Fibroblast of skin of scalp (primary cell): Measurements from ENCODE around the gene DLD. TPM values are rescaled to one million over a fixed set of nuclear protein-coding genes. Genes with fewer than 3 reads are reported as not detected.
"Not testable (repeated sequence)": the region's sequence is repeated elsewhere in the genome, so short reads cannot be mapped to it uniquely, and the experiment has no call there.

Experiments
- DNase-seq: peaks from one replicate; pipeline ENCODE4 v3.0.0-alpha.2; 2013
- polyA plus RNA-seq, 2 experiments: library from polyadenylated mRNA; unstranded; fragments of 120-200 nt; gene quantifications; one replicate each; pipeline ENCODE4 v1.2.1, GENCODE V29; 2013; ENCODE audit not compliant: insufficient read length in 2 of 2

The DLD gene, protein sequence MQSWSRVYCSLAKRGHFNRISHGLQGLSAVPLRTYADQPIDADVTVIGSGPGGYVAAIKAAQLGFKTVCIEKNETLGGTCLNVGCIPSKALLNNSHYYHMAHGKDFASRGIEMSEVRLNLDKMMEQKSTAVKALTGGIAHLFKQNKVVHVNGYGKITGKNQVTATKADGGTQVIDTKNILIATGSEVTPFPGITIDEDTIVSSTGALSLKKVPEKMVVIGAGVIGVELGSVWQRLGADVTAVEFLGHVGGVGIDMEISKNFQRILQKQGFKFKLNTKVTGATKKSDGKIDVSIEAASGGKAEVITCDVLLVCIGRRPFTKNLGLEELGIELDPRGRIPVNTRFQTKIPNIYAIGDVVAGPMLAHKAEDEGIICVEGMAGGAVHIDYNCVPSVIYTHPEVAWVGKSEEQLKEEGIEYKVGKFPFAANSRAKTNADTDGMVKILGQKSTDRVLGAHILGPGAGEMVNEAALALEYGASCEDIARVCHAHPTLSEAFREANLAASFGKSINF
- polyA plus RNA-seq (2013, experiment 1 of 2; ENCODE audit: insufficient read length): 66.3 TPM
- 74.4 TPM for polyA plus RNA-seq (2013, experiment 2 of 2; ENCODE audit: insufficient read length)

- peak; percentile 92 for DNase-seq
Measured at GRCh38 chr7:107890962-107891635, at the start of gene DLD. Gene DLD (plus strand): TSS chr7:107891183. CDS start chr7:107891251, 68 bp downstream.

DNA sequence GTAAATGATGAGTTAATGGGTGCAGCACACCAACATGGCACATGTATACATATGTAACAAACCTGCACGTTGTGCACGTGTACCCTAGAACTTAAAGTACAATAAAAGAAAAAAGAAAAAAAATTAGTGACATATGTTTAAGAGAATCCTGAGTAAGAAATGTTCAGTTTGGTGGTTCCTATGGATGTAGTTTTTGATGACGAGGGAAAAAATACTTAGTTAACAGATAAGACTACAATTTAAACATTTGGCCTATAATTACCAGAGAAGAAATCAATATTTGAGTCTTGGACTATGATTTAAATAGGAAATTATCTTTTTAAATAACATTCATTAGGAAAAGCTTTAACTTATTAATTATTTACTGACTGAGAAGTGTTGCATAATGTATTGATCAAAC lies 48.8 kb upstream of the DLD start:
- DNase-seq: no peak

GRCh38 chr7:107843184-107843583 lies 47.8 kb upstream of the DLD start:
- no peak for DNase-seq

- DNase-seq: no peak
Measured at GRCh38 chr7:107846324-107846723, 44.7 kb upstream of the DLD start.

GRCh38 chr7:107847168-107847835 lies 43.7 kb upstream of the DLD start:
- no peak for DNase-seq

DNA sequence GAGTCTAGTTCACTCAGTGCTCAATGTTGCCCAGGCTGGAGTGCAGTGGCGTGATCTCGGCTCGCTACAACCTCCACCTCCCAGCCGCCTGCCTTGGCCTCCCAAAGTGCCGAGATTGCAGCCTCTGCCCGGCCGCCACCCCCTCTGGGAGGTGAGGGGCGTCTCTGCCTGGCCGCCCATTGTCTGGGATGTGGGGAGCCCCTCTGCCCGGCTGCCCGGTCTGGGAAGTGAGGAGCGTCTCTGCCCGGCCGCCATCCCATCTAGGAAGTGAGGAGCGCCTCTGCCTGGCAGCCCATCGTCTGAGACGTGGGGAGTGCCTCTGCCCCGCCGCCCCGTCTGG lies 43.2 kb upstream of the DLD start:
- not testable (repeated sequence) for DNase-seq

DNA sequence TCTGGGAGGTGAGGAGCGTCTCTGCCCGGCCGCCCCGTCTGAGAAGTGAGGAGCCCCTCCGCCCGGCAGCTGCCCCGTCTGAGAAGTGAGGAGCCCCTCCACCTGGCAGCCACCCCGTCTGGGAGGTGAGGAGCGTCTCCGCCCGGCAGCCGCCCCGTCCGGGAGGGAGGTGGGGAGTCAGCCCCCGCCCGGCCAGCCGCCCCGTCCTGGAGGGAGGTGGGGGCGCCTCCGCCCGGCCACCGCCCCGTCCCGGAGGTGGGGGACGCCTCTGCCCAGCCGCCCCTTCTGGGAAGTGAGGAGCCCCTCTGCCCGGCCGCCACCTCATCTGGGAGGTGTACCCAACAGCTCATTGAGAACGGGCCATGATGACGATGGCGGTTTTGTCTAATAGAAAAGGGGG lies 42.8 kb upstream of the DLD start:
- DNase-seq: not testable (repeated sequence)

DNA sequence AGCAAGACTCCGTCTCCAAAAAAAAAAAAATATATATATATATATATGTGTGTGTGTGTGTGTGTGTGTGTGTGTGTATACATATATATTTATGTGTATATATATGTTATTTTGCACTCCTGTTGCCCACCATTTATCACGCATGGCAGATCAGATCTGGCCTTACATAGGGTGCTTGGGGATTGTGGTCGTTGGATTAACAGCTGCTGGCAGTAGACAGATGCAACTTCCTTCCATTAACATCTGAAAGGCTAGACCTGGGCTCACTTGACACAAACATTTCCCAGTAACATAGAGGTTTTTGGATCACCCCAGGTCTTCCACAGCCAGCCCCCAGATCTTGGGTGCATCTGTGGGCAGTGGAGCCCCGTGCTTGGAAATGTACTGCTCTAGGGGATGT lies 40.8 kb upstream of the DLD start:
- no peak for DNase-seq

DNA sequence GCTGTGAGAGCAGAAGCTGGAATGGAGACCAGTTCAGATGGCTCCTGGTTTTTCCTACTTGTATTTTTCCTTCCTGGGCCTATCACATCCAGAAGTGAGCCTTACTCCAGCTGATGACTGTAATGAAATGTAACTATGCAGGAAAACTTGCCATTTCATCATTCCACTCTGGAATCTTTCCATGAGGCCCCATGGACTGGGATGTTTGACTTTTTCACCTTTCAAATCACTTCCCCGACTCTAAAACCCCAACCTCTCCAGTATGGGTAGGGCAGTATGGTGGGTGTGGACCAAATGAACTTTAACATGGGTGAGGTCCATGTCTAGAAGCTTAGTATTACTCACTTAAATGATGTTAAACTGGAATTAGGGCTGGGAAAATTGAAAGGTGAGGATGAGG lies 40.3 kb upstream of the DLD start:
- no peak for DNase-seq

DNA sequence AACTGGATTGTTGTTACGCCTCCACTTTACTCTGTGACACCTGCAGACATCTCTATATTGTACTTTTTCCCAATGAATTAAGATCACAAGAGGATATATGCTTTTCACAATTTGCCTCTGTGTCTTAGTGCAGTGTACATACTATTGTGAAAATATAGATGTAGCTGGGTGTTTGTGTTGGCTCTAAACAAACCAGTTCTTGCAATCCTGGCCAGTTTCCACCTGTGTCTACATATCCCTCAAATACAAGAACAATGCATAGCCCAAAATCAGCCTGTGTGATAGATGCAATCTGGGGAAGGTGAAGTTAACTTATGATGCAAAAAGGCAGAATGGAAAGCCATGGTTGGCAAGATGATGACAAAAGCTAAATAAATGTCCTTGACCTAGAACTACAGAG lies 36.5 kb upstream of the DLD start:
- no peak for DNase-seq

DNA sequence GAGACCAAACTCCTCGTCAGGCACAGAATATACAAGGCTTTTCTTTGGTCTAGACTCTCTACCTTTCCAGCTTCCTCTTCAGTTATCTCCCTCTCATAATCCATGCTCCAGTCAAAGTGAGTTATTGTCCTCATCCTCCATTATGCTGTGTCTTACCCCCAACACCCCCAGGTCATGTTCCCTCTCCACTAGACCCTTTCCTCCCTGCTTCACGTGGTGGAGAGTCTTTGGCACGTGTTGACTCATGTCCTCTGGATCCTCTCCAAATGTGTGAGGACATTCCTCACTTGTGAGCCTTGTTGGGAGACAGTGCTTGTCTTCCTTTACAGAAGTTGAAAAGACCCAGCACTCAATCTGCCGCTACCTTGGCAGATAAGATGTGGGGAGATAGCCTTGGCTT lies 36.0 kb upstream of the DLD start:
- DNase-seq: peak; percentile 55

- no peak for DNase-seq
Measured at GRCh38 chr7:107856806-107857540, 34.0 kb upstream of the DLD start.

GRCh38 chr7:107857541-107857912 lies 33.5 kb upstream of the DLD start:
- DNase-seq: peak; percentile 51

GRCh38 chr7:107858280-107858679 lies 32.7 kb upstream of the DLD start:
- no peak for DNase-seq

DNA sequence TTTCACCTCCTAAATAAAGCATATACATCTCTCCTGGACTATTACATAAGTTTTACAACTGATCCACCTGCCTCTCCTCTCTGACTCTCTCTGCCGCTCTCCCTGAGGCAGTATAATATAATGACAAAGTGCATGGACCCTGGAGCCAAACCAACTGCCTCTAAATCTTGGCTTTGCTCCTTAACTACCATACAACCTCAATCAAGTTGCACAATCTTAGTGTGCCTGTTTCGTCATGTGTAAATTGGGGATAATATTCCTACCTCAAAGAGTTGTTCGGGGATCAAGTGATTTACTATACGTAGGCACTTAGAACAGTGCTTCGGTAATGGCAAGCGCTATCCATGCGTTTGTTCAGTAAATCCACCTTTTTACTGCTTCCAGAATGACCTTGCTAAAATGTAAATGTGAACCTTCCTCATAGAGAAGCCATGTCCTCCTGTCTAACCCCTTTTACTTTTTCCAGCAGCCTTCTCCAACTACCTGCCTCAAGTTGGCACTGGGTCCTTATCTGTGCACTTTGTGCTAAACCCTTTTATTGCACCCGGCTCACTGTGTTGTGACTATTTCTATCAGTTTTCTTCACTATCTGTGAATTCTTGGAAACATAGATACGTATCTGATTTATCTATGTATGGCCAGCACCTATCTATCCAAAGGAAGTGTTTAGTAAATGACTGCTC lies 30.6 kb upstream of the DLD start:
- no peak for DNase-seq

- peak; percentile 23 for DNase-seq
Measured at GRCh38 chr7:107860981-107861652, 29.9 kb upstream of the DLD start.

DNA sequence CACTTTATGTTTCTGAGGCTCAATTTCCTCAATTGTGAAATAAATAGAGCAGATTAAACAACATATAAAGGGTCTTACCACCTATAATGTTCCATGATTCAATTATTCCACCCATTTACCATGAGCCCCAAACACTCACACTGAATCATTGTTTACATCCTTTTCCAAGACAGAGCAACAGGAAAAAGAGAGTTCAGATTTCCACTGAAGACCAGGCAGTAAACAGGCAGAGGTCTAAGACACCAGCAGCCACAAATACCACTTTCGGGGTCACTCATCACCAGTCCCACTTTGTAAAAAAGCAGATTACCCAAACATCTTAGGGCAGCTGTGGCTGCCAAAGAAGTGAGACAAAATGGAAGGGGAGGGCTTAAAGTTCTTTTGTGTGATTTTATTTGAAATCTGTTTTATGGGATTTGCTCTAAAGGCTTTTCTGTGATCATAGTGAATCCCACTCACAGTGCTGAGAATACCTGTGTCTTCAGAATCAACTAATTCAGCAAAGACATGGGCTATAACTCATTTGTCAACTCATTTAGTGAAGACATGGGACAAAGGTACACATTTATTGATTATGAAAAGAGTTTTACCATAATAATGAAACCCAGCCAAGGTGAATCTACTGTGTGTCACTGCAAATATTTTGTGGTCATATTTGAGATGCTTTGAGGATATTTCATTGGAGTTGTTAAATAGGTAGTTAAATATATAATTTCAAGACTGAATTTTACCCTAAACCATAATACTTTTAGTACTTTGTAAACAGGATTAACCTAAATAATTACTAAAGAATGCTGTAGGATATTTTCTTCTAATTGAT lies 24.8 kb upstream of the DLD start:
- no peak for DNase-seq

GRCh38 chr7:107867858-107868466 lies 23.0 kb upstream of the DLD start:
- no peak for DNase-seq

- no peak for DNase-seq
Measured at GRCh38 chr7:107870427-107871000, 20.5 kb upstream of the DLD start.

- no peak for DNase-seq
Measured at GRCh38 chr7:107874111-107874510, 16.9 kb upstream of the DLD start.
